GM18526 (cell line): ENCODE measurements around the gene ASTN2.

Experiments used
- POLR2A ChIP-seq: IDR thresholded peaks from 3 replicates; pipeline ENCODE4 v1.6.1; 2011; ENCODE audit not compliant: insufficient read length; ENCODE audit errors: extremely low read depth

Gene ASTN2

DNA sequence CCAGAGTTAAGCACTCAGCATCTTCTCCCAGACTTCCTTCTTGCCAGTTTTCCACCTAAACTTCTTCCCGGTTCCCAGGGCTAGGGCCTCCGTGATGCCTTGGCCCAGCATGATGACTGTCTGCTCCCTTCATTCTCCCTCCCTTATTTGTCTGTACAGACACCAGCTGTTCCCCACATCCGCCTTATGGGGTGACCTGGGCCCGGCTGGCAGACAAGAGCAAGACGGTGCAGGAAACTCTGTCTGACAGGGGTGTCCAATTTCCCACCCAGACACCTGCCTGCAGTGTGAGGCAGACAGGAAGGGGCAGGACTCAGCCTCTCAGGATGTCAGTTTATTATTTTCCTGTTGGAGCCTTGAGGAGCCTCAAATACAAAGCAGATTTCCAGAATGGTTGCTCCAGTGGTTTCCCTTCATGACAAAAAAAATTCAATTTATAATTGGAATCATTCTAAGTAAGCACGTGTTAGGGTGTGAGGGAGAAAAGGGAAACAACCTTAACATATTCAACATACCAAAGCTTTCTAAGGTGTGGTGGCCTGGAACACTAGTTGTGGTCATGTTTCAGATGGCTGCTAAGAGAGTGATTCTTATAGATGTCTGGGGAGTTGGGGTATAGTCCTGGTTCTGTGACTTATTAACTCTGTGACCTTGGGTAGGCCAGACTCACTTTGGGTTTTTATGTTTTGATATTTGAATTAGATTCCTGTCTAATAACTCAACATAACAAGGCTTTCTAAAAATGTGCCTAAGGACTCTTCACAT lies 1026.7 kb downstream of the ASTN2 start:
- no peak for TF ChIP-seq POLR2A

DNA sequence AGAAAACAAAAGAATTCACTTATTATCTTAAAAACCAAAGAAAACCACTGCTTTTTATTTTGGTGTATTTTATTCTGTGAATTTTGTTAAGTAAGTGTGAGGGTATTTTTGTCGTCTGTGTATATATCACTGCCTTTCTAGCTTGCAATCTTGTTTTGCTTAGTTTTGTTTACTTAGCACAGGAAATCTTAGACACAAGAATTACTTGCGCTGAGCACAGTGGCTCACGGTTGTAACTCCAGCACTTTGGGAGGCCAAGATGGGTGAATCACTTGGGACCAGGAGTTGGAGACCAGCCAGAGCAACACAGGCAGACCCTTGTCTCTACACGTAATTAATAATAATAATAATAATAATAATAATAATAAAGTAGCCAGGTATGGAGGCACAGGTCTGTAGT lies 1030.9 kb downstream of the ASTN2 start:
- no peak for TF ChIP-seq POLR2A

DNA sequence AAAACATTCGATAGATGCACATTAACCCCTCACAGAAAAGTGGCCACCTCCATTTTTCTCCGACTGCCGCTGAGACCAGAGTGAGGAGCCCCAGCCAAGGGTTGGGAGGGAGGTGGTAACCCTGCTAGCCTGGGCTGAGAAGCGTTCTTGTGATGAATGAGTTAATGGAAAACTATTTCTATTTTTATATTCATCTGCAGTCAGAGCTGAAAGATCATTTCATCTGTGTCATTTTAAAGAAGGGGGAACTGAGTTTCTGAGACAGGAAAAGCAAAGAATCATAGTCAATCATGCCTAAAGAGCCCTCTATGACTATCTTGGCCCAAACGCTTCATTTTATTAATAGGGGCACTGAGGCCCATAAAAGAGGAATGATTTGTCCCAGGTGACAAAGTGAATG lies 1031.7 kb downstream of the ASTN2 start:
- no peak for TF ChIP-seq POLR2A

DNA sequence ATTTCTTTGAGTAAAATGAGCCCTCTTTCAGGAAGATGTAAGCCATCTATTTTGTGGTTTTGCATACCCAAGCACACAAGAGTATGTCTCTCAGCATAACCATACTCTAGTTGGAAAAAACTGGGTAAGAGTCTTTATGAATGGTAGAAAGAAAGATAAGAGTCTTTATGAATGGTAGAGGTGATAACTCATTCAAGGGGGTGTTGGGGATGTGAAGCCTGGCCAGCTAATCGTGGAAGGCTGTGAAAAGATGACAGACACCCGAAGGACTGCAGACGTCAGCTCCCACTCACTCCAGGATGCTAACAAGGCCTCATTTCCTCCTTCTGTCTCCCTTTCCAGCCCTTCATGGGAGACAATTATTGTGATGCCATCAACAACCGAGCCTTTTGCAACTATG lies 1032.8 kb downstream of the ASTN2 start:
- no peak for TF ChIP-seq POLR2A

DNA sequence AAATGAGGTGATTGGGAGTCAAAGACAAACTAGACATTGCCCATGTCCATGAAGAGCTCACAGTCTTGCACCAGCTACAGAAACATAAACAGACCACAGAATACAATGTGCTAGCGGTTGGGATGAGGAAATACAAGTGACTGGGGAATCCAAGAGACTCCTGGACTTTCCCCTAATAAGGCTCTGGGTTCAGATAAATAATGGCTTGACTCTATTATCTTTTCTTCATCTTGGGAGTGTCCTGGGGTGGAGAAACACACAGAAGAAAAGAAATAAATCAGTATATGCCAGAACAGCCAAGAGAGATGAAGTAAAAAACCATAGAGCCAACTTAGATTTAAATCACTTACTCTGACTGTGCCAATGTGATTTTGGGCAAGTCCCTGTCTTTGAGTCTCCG lies 1033.5 kb downstream of the ASTN2 start:
- TF ChIP-seq POLR2A, result no peak

DNA sequence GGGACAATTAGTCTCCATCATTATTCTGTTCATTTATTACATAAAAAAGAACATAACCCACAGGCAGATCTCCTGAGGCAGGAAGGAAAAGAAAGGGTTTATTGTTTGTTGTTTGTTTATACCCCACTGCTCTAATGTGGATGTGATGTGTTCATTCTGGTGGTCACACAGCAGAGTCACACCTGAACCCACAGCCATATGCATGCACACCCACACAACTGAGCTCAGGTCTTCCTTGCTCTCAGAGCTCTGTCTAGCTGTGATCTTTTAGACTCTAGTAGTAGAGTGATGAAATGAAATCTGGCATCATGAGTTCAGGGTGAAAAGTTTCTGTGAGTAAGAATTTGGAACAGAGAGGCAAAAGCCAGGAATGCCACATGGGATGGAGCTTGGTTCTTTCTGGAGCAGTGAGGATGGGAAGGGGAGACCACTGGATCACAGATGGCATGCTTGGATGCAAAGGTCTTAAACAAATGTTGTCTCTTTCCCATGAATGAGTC lies 1034.3 kb downstream of the ASTN2 start:
- no peak for TF ChIP-seq POLR2A

DNA sequence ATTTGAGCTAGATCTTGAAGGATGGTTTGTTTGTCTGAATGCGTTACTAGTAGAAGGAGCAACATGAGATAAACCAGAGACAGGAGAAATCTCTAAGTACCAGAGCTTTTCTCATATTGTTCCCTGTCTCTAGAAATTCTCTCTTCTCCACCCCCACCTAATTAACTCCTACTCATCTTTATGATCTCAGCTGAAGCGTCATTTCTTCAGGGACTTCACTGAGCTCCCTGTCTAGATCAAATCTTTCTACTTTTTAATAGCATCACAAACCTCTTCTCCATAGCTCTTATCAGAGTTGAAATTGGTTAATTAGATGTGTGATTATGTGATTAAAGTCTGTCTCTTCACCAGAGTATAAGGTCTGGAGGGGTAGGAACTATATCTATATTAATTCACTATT lies 1035.0 kb downstream of the ASTN2 start:
- no peak for TF ChIP-seq POLR2A

DNA sequence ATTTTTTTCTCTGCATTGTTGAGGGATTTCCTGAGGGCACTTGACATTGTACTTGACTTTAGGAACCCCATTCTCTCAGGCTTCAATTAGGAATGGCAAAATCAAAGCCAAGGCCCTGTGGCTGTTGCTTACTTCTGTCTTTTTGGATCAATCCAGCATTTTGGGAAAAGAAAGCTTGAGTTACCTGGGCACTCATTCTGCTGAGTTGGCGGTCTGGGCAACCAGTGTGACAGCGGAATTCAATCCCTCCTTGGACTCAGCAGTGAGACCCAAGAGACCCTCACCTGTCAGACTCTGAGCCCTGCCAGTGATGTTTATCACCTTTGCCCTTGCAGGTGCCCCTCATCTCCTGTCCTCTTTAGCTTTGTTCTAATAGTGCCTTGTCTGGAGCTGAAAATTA lies 1036.0 kb downstream of the ASTN2 start:
- TF ChIP-seq POLR2A, result no peak

DNA sequence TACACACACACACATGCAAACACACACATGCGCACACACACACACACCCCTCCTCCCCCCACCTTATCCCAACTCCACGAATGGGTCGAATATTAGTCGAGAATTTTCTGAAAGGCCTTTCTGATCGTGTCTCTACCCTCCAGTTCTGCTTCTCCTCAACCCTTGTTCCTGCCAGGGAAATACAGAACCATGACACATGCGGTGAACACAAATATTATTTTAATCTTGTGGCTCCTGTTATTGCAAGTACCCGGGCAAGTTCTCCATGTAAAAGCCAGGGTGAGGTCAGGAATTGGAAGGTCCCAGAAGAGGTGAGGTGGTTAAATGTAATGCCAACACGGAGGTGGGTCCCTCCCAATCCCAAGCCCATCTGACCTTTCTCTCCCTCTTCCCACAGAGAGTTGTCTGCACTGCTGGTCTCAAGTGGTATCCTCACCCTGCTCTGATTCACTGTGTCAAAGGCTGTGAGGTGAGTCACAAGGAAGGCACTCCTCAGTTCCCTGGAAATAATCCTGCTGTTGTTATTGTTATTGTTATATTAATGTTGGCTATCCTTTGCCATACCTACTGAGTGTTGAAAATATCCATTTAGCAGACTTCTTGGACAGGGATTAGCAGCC lies 1037.6 kb downstream of the ASTN2 start:
- no peak for TF ChIP-seq POLR2A
